ENCODE data around the gene CYB5A.

Gene CYB5A

GRCh38 chr18:74248595-74248994 is 43.2 kb downstream of the CYB5A start:
- no peak for DNase-seq

DNA sequence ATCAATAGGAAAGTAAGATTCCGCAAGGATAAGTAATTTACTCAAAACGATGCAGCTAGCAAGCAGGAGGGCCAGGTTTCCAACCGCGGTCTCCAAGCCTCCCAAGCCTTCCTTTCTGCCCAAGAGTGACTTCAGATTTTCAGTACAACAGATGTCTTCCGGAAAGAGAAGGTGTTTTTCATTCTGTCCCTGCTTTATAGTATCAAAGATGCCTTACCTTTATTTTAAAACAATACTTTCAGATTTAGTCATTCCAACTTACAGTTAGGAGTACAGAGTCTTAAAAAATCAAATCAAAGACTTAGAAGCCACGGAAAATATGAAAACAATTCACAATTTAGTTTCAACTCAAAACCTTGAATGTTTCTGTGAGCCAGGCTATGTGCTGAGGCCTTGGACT is 43.6 kb downstream of the CYB5A start:
- no peak for DNase-seq

DNA sequence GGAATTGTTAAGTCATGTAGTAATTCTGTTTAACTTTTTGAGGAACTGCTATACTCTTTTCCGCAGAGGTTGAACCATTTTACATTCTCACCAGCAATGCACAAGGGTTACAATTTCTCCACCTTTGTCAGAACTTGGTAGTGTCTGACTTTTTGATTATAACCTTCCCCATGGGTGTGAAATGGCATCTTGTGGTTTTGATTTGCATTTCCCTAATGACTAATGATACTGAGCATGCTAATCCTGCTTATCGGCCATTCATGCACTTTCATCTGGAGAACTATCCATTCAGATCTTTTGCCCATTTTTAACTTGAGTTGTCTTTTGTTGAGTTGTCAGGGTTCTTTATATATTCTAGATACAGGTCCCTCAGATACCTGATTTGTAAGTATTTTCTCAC is 47.2 kb downstream of the CYB5A start:
- no peak for DNase-seq

DNA sequence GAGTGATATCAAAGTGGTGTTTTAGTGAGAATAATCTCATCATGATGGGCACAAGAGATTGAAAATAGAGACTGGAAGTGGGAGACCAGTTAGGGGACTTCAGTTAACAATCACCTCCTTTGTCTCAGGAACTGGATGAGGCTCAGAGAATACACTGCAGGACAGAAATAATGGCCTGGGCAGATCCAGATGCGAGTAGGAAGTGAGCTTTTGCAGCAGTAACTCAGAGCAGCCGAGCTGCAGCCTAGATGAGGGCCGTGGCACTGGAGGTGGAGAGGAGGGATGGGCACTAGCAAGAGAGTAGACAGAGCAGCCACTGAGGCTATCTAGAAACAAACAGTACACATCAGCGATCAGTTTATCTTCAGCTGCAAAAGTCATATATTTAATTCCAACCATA is 48.6 kb downstream of the CYB5A start:
- no peak for DNase-seq

- no peak for DNase-seq
Observed at GRCh38 chr18:74242438-74243096, 49.2 kb downstream of the CYB5A start.

GRCh38 chr18:74241970-74242369 is 49.8 kb downstream of the CYB5A start:
- DNase-seq = no peak

DNA sequence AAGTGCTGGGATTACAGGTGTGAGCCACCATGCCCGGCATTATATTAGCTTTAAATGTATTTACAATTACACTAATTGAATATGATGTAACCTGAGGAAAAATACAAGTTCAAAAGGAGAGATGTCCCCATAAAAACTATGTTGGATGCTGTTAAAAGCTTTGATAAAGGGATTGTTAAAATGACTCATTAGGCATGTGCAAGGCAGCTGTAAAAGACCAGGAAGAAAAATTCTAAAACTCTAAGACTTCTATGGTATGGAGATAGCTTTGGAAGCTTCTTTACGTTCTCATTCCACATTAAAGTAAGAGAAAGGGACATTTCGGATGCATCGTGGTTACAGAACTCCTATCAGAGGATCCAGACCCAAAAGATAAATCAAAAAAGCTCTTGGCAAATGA is 50.3 kb downstream of the CYB5A start:
- DNase-seq = no peak

DNA sequence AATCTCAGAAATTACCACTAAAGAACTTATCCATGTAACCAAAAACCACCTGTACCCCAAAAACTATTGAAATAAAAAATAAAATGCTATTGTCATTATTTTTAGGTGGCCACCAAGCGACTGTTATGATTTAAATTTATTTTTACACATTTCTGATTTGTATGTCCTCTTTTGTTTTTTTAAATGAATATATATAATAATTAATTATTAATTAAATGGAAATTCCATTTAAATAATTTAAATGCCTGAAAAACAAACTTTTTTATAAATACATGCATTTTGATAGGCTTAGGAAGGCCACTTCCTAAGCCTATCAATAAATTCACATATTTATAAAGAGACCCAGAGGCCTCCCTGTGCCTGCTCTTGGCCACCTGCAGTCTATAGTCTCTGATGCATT is 52.2 kb downstream of the CYB5A start:
- DNase-seq = no peak

DNA sequence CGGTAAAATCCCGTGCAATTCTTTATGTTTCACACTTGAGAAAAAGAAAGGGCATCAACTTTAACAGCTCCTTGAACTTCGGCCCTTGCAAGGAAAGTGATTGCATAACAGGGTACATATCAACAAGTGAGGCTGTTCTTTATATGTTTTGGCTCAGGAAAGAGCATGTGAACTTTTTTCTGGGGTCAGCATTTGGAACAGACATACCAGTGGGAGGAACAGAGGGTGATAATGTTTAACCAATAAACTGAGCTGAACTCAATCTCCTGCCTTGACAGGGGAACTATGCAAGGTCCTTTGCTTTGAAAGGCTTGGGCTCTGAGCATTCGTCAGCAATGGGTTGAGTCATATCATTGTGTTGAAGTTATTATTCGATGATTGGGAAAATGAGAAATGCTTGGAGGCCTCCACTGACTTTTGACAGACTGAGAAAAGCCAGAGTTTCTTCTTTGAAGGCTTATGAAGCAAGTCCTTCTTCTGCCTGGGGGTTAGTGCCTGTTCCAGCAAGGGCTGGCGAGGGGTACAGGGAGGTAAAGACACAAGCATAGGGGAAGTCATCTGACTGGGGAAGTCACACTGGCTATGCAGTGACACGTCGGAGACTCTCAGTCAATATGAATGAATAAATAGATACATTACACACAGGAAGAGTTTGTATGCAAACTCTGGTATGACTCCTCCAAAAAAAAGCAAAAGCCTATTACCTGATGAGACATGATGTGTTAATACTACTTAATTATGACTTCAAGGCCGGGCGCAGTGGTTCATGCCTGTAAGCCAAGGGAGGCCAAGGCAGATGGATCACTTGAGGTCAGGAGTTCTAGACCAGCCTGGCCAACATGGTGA is 57.2 kb downstream of the CYB5A start:
- DNase-seq = no peak

GRCh38 chr18:74233933-74234325 is 57.8 kb downstream of the CYB5A start:
- no peak for DNase-seq

GRCh38 chr18:74230922-74231714 is 60.6 kb downstream of the CYB5A start:
- DNase-seq = no peak

DNA sequence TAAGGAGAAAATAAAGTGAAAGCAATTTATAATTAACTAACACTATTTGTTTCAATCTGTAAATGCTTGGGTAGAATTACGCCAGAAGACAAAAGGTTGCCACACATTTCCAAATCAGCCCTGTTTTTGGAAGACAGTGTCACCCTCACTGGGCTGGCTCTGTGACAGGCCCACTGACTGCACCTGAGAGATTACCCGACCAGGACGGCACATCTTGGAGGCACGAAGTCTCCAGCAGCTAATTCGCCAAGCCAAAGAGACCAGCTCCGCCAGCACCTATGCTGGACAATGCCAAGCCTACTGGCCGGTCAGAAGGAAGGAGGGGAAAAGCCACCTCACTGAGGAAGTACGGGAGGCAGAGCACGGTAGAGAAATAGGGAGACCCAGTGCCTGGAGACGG is 61.9 kb downstream of the CYB5A start:
- no peak for DNase-seq

GRCh38 chr18:74229005-74229404 is 62.8 kb downstream of the CYB5A start:
- DNase-seq = no peak

DNA sequence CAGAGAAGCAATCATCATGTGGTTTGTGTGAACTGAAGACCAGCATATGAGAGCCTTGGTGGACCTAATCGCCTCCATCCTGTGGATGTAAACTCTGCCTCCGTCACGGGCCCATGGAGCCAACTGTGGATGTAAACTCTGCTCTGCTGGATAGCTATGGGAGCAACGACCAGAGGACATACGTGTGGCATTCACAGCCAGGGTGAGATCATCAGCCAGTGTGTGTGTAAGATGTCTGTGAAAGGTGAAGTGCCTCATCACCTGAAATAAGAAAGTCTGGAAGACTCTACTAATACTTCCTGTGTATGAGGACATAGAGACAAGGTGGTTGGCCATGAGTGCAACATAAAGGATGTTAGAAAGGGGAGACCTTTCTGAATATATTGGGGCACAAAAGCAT is 63.5 kb downstream of the CYB5A start:
- DNase-seq = no peak

GRCh38 chr18:74226666-74227065 is 65.1 kb downstream of the CYB5A start:
- DNase-seq = no peak

GRCh38 chr18:74226156-74226555 is 65.6 kb downstream of the CYB5A start:
- DNase-seq = no peak

DNA sequence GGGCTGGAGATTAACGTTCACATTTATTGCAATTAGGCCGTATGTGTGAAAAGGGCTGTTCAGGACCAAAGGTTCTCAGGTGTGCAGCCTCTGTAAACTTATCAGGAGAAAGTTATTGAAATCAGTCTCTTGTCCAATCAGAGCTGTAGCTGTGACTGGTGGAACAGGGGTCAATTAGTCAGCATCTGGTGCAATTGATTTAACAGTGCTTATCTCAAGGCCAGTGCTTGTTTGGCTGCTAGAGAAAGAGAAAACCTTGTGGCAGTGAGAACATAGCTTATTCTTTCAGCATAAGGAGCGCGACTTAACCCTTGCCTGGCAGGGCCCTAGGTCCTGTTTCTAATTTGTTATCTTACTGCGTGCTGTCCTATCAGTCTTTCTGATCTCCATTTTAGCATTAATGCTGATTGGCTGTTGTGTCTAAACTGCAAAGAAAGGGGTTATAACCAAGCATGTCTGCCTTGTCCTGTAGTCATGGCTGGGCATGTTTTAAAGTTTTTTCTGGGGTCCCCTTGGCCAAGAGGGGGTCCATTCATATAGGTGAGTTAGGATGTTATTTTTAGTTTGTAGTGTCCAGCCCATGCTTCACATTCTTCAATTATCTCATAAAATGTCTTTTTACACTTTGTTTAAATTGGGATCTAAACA is 66.4 kb downstream of the CYB5A start:
- no peak for DNase-seq

GRCh38 chr18:74222710-74223494 is 68.9 kb downstream of the CYB5A start:
- no peak for DNase-seq

- no peak for DNase-seq
Observed at GRCh38 chr18:74221081-74221480, 70.7 kb downstream of the CYB5A start.

DNA sequence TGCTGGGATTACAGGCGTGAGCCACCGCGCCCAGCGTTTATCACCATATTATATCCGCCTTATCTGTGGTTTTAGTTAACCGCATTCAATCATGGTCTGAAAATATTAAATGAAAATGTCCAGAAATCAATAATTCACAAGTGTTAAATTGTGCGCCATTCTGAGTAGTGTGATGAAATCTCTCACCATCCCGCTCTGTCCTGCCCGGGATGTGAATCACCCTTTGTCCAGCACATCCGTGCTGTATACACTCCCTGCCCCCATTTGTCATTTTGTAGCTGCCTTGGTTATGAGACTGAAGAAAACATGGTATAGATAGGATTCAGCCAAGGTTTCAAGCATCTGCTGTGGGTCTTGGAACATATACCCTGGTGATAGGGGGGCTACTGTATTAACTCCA is 72.7 kb downstream of the CYB5A start:
- no peak for DNase-seq
